ENCODE results near the gene MCRIP2. TPM values are rescaled to one million over a fixed set of nuclear protein-coding genes. Genes with fewer than 3 reads are reported as not detected.
A peak's percentile ranks its signal among the peaks of the same experiment; 100 is the strongest.

MCRIP2 gene
- total and polyA plus RNA-seq, 7 experiments from 2014 or later: 21.4 to 35.8 (median 28.8) TPM

GRCh38 chr16:654034-654433 lies 12.4 kb downstream of the MCRIP2 start:
- intact Hi-C loops (cut with micrococcal nuclease): no loop called here
- Mint-ChIP-seq H3K27me3 (no peaks in the 10 kb centered on the region), H3K4me3 (no peak overlapping the region), H3K36me3 (no peaks in the 10 kb centered on the region), H3K4me1 (peaks cover 0 to 5% (median 0%) of the 10 kb centered on the region in 7 donors), H3K9me3 (no peaks in the 10 kb centered on the region), H3K27ac (no peak overlapping the region)
- DNase-seq (no peak), ATAC-seq (no peak)
- Histone ChIP-seq H3K4me3 (ENCODE audit: low read length) (no peak overlapping the region), H3K9me3 (ENCODE audit: control insufficient read depth in 2 of 3, low read length in 3 of 3) (no peaks in the 10 kb centered on the region), H3K36me3 (ENCODE audit: control insufficient read depth in 2 of 3, insufficient read depth in 3 of 3, low read length in 3 of 3) (no peaks in the 10 kb centered on the region), H3K4me1 (ENCODE audit: control insufficient read depth in 2 of 2, insufficient read depth in 2 of 2, low read length in 2 of 2) (no peaks in the 10 kb centered on the region), H3K27me3 (ENCODE audit: control insufficient read depth in 2 of 2, insufficient read depth in 2 of 2, low read length in 2 of 2) (no peaks in the 10 kb centered on the region), H3K27ac (ENCODE audit: low read depth, low read length) (no peak overlapping the region)
- CTCF ChIA-PET: interaction anchor here (0.6 kb wide), 1 partner anchor 9 kb away, joined by 3 read pairs; no protein-coding TSS in a partner anchor
- POLR2A ChIA-PET: interaction anchor here (0.6 to 1.4 kb wide), 2 partner anchors 17 to 1314 kb away, joined by 3 read pairs; partner anchors contain the start of gene METTL26

DNA sequence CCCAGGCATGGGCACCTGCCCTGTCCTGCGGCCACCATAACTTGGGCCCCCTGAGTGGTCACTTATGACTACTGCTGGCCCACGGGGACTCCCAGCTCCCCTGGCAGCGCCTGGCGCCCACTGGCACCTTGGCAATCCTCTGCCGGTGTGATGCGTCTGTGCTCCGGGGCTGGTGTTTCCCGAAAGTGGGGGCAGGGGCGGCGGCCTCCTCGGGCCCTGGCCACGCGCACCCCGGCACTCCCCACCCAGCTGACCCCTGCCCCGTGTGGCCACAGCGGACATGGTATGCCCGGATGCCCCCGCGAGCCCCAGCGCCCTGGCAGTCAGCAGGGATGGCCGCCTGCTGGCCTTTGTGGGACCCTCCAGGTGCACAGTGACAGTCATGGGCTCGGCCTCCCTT lies 15.9 kb downstream of the MCRIP2 start:
- DNase-seq (no peak), ATAC-seq (no peak)
- Histone ChIP-seq H3K4me1 (ENCODE audit: control insufficient read depth in 2 of 2, insufficient read depth in 2 of 2, low read length in 2 of 2) (peaks cover 0 to 7% of the 10 kb centered on the region in 2 donors), H3K4me3 (ENCODE audit: low read length) (no peak overlapping the region), H3K36me3 (ENCODE audit: control insufficient read depth in 2 of 3, insufficient read depth in 3 of 3, low read length in 3 of 3) (no peaks in the 10 kb centered on the region), H3K27ac (ENCODE audit: low read depth, low read length) (no peak overlapping the region), H3K27me3 (ENCODE audit: control insufficient read depth in 2 of 2, insufficient read depth in 2 of 2, low read length in 2 of 2) (no peaks in the 10 kb centered on the region), H3K9me3 (ENCODE audit: control insufficient read depth in 2 of 3, low read length in 3 of 3) (no peaks in the 10 kb centered on the region)
- intact Hi-C loops (cut with micrococcal nuclease): no loop called here
- H3K4me1 Mint-ChIP-seq: peaks cover 0 to 9% (median 4%) of the 10 kb centered on the region in 7 donors
- H3K4me3 Mint-ChIP-seq: no peak overlapping the region
- H3K27ac Mint-ChIP-seq: no peak overlapping the region
- ChIA-PET CTCF (no interaction called here), POLR2A (interaction anchor here (1.0 kb wide), 2 partner anchors 11 to 38 kb away, joined by 3 read pairs; no protein-coding TSS in a partner anchor)
- H3K9me3 Mint-ChIP-seq: no peaks in the 10 kb centered on the region
- H3K27me3 Mint-ChIP-seq: no peaks in the 10 kb centered on the region
- no peaks in the 10 kb centered on the region for H3K36me3 Mint-ChIP-seq

DNA sequence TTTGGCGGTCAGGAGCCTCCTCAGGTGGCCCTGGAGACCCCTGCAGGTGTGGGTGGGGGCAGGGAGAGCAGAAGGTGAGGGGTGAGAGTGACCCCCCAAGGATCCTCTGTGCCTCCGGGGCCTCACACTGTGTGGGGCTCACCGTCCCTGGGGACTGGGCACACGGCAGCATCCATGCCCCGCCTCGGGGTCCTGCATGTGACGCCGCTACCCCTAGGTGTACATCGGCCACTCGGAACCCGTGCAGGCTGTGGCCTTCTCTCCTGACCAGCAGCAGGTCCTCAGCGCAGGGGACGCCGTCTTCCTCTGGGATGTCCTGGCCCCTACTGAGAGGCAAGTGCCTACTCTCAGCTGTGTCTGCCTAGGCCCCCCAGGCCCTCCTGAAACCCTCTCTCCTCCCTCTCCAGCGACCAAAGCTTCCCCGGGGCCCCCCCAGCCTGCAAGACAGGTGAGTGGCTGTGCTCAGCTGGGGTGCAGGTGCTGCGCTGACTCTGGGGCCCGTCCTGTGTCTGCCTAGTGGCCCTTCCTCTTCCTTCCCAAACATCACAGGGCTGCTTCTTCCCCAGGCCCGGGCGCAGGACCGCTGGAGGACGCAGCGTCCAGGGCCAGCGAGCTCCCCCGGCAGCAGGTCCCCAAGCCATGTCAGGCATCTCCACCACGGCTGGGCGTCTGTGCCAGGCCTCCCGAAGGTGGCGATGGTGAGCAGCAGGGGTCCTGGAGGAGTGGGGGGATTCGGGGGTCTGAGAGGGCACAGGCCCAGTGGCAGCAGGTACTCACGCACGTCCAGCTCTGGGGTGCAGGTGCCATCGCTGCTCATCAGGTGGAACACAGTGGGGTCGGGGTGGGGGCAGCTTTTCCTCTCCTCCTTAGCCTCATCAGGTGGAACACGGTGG lies 17.3 kb downstream of the MCRIP2 start:
- Mint-ChIP-seq H3K9me3 (no peaks in the 10 kb centered on the region), H3K4me3 (no peak overlapping the region), H3K27ac (no peak overlapping the region), H3K27me3 (no peaks in the 10 kb centered on the region), H3K4me1 (peaks cover 0 to 9% (median 4%) of the 10 kb centered on the region in 7 donors), H3K36me3 (no peaks in the 10 kb centered on the region)
- Histone ChIP-seq H3K9me3 (ENCODE audit: control insufficient read depth in 2 of 3, low read length in 3 of 3) (no peaks in the 10 kb centered on the region), H3K4me3 (ENCODE audit: low read length) (no peak overlapping the region), H3K4me1 (ENCODE audit: control insufficient read depth in 2 of 2, insufficient read depth in 2 of 2, low read length in 2 of 2) (peaks cover 0 to 7% of the 10 kb centered on the region in 2 donors), H3K27me3 (ENCODE audit: control insufficient read depth in 2 of 2, insufficient read depth in 2 of 2, low read length in 2 of 2) (no peaks in the 10 kb centered on the region), H3K36me3 (ENCODE audit: control insufficient read depth in 2 of 3, insufficient read depth in 3 of 3, low read length in 3 of 3) (no peaks in the 10 kb centered on the region), H3K27ac (ENCODE audit: low read depth, low read length) (no peak overlapping the region)
- ChIA-PET POLR2A (no interaction called here), CTCF (interaction anchor here (0.6 kb wide), 1 partner anchor 68 kb away, joined by 3 read pairs; the partner anchor contains the start of gene HAGHL)
- DNase-seq: no peak
- intact Hi-C loops (cut with micrococcal nuclease): no loop called here
- ATAC-seq: no peak

DNA sequence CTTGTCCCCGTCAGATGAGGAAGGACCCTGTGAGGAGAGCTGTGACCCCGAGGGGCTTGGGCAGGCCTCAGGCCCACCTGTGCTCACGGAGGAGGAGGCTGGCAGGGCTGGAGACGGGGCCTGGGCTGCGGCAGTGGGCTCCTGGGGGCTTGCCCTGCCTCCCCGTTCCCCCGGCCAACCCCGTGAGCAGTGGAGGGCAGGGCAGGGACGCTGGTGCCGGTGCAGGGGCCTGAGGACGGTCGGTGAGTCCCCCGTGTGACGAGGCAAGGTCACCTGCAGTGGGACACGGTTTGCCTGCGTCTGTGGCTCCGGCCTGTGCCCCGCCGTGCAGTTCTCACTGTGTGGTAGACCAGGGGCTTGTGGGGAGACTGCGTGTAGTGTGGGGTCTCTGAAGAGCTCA lies 18.0 kb downstream of the MCRIP2 start:
- no peaks in the 10 kb centered on the region for H3K9me3 Mint-ChIP-seq
- Histone ChIP-seq H3K36me3 (ENCODE audit: control insufficient read depth in 2 of 3, insufficient read depth in 3 of 3, low read length in 3 of 3) (no peaks in the 10 kb centered on the region), H3K27me3 (ENCODE audit: control insufficient read depth in 2 of 2, insufficient read depth in 2 of 2, low read length in 2 of 2) (no peaks in the 10 kb centered on the region), H3K27ac (ENCODE audit: low read depth, low read length) (no peak overlapping the region), H3K4me3 (ENCODE audit: low read length) (no peak overlapping the region), H3K9me3 (ENCODE audit: control insufficient read depth in 2 of 3, low read length in 3 of 3) (no peaks in the 10 kb centered on the region), H3K4me1 (ENCODE audit: control insufficient read depth in 2 of 2, insufficient read depth in 2 of 2, low read length in 2 of 2) (peaks cover 0 to 7% of the 10 kb centered on the region in 2 donors)
- H3K4me3 Mint-ChIP-seq: no peak overlapping the region
- no peak overlapping the region for H3K27ac Mint-ChIP-seq
- ChIA-PET POLR2A (no interaction called here), CTCF (interaction anchor here (0.6 kb wide), 1 partner anchor 67 kb away, joined by 3 read pairs; the partner anchor contains the start of gene HAGHL)
- ATAC-seq: no peak
- peaks cover 0 to 9% (median 4%) of the 10 kb centered on the region in 7 donors for H3K4me1 Mint-ChIP-seq
- no peaks in the 10 kb centered on the region for H3K27me3 Mint-ChIP-seq
- intact Hi-C loops (cut with micrococcal nuclease): loop anchor here in 1 of 2 donors (2.0 kb wide), 3 partner anchors 19 to 307 kb away; partner anchors contain the start of genes AXIN1 and METTL26
- DNase-seq: no peak
- H3K36me3 Mint-ChIP-seq: no peaks in the 10 kb centered on the region

DNA sequence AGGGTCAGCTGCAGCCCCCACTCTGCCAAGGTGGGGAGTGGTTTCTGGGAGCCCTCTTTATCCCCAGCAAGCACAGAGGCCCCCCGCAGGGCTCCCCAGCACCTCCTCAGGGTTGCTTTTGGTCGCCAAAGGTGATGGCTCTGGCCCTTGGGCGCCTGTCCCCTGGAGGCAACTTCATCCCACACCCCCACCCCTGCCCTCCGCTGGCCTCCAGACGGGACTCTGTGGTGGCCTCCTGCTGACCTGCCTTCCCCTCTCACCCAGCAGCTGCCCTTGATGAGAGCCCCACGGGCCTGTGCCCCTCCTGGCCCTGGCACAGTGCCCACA lies 18.5 kb downstream of the MCRIP2 start:
- DNase-seq: no peak
- Mint-ChIP-seq H3K36me3 (no peaks in the 10 kb centered on the region), H3K9me3 (no peaks in the 10 kb centered on the region), H3K4me3 (no peak overlapping the region), H3K4me1 (peaks cover 0 to 9% (median 4%) of the 10 kb centered on the region in 7 donors), H3K27ac (no peak overlapping the region), H3K27me3 (no peaks in the 10 kb centered on the region)
- CTCF ChIA-PET: no interaction called here
- intact Hi-C loops (cut with micrococcal nuclease): loop anchor here in 1 of 2 donors (2.0 kb wide), 3 partner anchors 19 to 307 kb away; partner anchors contain the start of genes AXIN1 and METTL26
- no peak for ATAC-seq
- no peaks in the 10 kb centered on the region for H3K9me3 ChIP-seq (ENCODE audit: control insufficient read depth in 2 of 3, low read length in 3 of 3)
- H3K36me3 ChIP-seq (ENCODE audit: control insufficient read depth in 2 of 3, insufficient read depth in 3 of 3, low read length in 3 of 3): no peaks in the 10 kb centered on the region
- POLR2A ChIA-PET: no interaction called here
- peak overlapping the region; percentile 3 for H3K27ac ChIP-seq (ENCODE audit: low read depth, low read length)
- H3K27me3 ChIP-seq (ENCODE audit: control insufficient read depth in 2 of 2, insufficient read depth in 2 of 2, low read length in 2 of 2): no peaks in the 10 kb centered on the region
- H3K4me1 ChIP-seq (ENCODE audit: control insufficient read depth in 2 of 2, insufficient read depth in 2 of 2, low read length in 2 of 2): peaks cover 0 to 7% of the 10 kb centered on the region in 2 donors
- no peak overlapping the region for H3K4me3 ChIP-seq (ENCODE audit: low read length)

DNA sequence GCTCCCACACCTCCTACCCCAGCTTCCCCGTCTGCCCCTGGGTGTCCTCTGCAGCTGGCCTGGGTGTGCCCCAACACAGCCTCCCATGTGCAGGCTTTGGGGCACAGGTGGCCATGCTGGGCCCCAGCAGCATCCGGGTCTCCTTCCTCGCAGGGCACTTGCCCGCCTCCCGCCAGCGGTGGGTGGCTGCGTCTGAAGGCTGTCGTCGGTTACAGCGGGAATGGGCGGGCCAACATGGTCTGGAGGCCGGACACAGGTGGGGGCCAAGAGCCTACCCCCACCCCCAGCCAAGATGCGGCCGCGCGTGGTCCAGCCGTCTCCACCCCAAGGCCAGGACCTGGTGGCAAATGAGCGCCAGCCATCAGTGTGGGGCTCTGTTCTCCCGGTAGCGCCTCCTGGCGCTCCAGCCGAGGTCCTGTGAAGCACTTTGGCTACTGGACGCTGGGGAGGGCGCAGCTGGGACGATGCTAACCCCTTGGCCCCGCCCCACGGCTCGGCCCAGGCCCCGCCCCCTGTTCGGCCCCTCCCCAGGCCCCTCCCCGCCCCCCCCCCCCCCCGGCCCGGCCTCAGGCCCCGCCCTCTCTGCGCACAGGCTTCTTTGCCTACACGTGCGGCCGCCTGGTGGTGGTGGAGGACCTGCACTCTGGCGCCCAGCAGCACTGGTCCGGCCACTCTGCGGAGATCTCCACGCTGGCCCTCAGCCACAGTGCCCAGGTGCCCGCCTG lies 19.0 kb downstream of the MCRIP2 start:
- CTCF ChIA-PET: no interaction called here
- peak; percentile 90 for ATAC-seq
- DNase-seq: peak in 8 of 9 donors; percentile 44 to 74 (median 59)
- POLR2A ChIA-PET: no interaction called here
- peak overlapping the region; percentile 3 for H3K27ac ChIP-seq (ENCODE audit: low read depth, low read length)
- Mint-ChIP-seq H3K27me3 (no peaks in the 10 kb centered on the region), H3K4me3 (peak overlapping the region in 3 of 10 donors; percentile 33 to 37 (median 35)), H3K9me3 (no peaks in the 10 kb centered on the region), H3K4me1 (peaks cover 0 to 9% (median 4%) of the 10 kb centered on the region in 7 donors), H3K27ac (peak overlapping the region in 2 of 9 donors; percentile 45 to 46), H3K36me3 (no peaks in the 10 kb centered on the region)
- intact Hi-C loops (cut with micrococcal nuclease): loop anchor here (1.0 to 2.0 kb wide), 4 partner anchors 18 to 308 kb away; partner anchors contain the start of genes AXIN1 (in 1 of the 2) and METTL26 (in 1 of the 2)
- no peak overlapping the region for H3K4me3 ChIP-seq (ENCODE audit: low read length)
- no peaks in the 10 kb centered on the region for H3K9me3 ChIP-seq (ENCODE audit: control insufficient read depth in 2 of 3, low read length in 3 of 3)
- H3K27me3 ChIP-seq (ENCODE audit: control insufficient read depth in 2 of 2, insufficient read depth in 2 of 2, low read length in 2 of 2): no peaks in the 10 kb centered on the region
- H3K4me1 ChIP-seq (ENCODE audit: control insufficient read depth in 2 of 2, insufficient read depth in 2 of 2, low read length in 2 of 2): peaks cover 0 to 7% of the 10 kb centered on the region in 2 donors
- no peaks in the 10 kb centered on the region for H3K36me3 ChIP-seq (ENCODE audit: control insufficient read depth in 2 of 3, insufficient read depth in 3 of 3, low read length in 3 of 3)

Data from naive thymus-derived CD4-positive, alpha-beta T cell (primary cell).